IPS-NIHi7 (cell line): Measurements from ENCODE around the gene CD36.

Source experiments
- DNase-seq: peaks from one replicate; pipeline ENCODE4 v3.0.0; 2012; ENCODE audit warnings: mixed read lengths; ENCODE audit errors: extremely low spot score

CD36 gene

GRCh38 chr7:80624763-80625162, 13.7 kb upstream of the CD36 start:
- no peak for DNase-seq

- DNase-seq = no peak
Observed at GRCh38 chr7:80629023-80629422, 9.4 kb upstream of the CD36 start.

DNA sequence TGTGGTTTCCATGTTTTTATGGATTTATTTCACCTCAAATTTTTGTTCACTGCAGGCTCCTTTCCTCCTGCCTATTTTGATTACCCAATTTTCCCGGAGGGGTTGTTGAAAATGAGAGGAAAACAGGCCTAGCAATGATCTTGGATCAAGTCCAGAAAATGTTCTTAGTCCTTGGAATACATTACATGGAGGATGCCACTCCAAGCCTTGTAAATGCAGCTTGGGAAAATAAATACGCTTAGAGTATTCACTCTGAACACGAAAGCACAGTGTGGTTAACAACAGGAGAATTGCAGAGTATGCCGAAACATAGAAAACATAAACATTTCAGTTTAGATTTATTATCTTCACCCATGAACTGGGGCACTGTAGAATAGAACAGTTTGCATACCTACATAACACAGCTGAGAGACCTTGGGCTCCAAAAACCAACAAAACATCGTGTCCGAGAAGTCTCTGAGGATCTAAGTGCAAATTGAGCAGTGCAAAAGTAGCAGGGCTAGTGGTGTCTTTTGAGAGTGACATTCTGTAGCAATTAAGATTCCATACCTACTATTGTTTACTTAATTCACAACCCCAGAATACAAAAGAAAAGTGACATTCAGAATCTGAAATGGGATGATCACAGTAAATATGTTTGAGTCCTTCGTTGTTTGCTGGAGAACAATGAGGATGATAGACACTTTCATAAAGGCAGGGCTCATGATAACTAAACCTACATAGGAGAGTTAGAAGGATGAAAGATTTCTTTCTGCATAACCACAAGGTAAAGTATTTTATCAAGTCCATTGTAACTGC, 7.6 kb upstream of the CD36 start:
- no peak for DNase-seq

- no peak for DNase-seq
Observed at GRCh38 chr7:80631421-80631820, 7.0 kb upstream of the CD36 start.

DNA sequence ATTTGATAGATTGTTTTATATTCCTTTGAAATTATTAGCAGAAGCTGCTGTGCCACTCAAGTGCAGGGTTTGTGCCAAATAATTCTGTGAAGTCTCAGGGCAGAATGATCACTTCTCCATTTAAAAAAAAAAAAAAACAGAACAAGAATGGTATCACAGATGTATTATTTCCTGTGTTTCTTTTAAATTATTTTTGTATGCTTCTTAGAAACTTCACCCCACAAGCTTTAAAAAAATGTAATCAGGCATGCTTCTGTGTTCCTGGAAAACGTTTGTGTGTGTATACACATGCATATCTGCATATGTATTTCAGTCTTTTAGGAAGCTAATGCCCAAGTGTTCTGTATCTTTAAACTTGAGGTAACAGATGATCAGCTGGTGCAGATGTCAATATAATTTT, 6.3 kb upstream of the CD36 start:
- DNase-seq = no peak

GRCh38 chr7:80632819-80633218, 5.6 kb upstream of the CD36 start:
- DNase-seq = no peak

GRCh38 chr7:80634505-80634904, 3.9 kb upstream of the CD36 start:
- DNase-seq = no peak

GRCh38 chr7:80635533-80635932, 2.9 kb upstream of the CD36 start:
- DNase-seq = no peak

DNA sequence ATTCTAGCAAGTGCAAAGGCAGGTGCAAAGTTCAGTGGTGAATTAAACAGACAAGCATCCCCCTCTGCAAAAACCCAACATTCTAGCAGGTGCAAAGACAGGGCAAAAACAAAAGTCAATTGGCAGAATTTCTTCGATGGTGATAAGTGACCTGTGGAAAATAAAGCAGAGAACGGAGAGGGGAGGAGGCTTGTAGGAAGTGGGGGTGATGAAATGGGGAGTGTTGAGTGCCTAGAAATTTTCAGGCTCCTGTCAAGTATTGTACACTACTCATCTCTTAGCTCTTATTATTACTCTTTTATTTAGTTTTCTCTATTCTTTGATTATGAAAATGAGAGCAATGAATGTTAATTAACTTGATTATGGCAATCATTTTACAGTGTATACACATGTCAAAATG, 2.4 kb upstream of the CD36 start:
- DNase-seq = no peak

DNA sequence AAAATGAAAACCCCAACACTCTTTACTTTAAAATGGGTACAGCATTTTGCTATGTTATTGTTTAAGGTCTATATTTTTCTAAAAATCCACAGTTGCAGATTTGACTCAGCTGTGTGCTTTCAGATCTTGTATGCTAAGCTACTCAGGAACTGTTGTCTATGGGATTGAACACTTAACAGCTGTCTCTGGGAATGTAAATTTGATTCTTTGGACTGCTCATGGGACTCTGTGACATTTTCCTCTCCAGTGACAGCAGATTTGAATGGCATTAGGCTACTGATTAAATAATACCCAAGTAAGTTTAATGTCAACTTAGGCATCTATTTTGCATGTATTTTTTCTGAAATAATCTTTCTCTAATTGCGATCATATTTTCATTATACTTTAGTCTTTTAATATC, 1.7 kb upstream of the CD36 start:
- no peak for DNase-seq

DNA sequence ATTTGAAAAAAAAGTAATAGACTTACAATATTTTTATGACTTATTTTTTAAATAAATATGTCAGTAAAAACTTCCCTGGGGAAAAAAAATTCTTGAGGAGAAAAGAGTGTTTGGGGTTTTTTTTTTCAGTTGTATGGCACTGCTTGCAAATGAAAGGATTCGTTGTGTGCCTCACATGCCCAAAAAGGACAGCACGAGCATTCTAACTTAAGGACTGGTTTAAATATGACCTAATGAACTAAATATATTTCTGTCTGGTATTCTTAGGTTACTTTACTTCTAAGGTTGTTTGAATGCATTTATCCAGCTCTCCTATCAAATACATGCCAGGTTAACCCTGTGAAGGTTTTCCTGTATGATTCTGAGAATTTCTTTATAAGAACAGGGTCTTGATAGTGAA, 988 bp upstream of the CD36 start:
- DNase-seq = no peak

DNA sequence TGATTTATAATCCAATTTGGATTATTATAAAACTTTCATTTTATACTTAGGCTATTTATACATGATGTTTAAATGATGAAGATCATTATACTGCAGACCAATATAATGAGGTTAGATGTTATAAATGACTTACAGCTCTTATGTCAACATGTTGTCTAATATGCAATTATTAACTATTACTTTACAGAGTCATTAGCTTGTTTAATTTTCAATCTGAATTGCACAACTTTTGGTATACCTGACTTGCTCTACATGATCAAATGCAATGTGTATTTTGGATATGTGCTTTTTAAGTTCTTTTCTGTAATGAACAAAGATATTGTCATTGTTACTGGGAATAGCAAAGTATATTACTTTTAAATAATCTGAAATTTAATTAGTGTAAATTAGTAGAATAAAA, 569 bp downstream of the CD36 start:
- DNase-seq = no peak

DNA sequence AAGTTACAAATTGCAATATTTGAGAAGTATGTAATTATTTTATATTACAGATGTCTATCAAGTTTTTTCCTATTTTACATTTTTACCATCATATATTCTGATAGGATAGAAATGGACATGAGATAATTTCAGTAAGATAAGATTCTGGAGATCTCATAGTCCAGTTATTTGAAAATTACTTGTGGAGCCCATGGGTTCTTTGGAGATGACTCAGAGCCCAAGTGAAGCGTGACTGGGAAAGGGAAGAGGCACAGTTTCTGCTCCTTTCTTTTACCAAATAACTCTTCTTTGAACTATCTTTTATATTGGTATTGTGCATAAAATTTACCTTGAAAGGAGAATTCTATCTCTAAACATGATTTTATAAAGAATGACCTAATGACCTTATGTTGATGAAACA, 2.4 kb downstream of the CD36 start:
- no peak for DNase-seq

GRCh38 chr7:80641548-80641947, 3.1 kb downstream of the CD36 start:
- no peak for DNase-seq

- no peak for DNase-seq
Observed at GRCh38 chr7:80642871-80643270, 4.4 kb downstream of the CD36 start.

- no peak for DNase-seq
Observed at GRCh38 chr7:80643336-80643915, 5.0 kb downstream of the CD36 start.

GRCh38 chr7:80644054-80644453, 5.6 kb downstream of the CD36 start:
- DNase-seq = no peak

- no peak for DNase-seq
Observed at GRCh38 chr7:80646083-80646865, 7.8 kb downstream of the CD36 start.

DNA sequence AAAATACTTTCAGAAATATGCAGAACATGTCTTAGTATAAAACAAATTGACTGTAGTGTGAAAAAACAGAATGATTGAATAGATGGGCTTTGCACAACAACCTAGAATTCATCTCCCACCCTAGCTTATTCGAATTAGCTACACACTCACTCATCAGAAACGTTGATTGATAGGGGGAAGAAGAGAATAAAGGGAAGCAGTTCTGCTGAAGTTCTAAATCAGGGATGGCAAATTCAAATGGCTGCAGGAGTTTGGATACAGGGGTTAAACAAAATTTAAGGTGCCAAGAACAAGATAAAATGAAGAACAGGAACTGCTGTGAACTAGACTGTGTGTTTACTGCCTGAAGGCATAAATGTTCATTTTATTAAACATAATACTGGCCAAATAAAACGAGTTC, 9.0 kb downstream of the CD36 start:
- no peak for DNase-seq

- no peak for DNase-seq
Observed at GRCh38 chr7:80648031-80648600, 9.7 kb downstream of the CD36 start.

GRCh38 chr7:80649011-80649410, 10.6 kb downstream of the CD36 start:
- no peak for DNase-seq

DNA sequence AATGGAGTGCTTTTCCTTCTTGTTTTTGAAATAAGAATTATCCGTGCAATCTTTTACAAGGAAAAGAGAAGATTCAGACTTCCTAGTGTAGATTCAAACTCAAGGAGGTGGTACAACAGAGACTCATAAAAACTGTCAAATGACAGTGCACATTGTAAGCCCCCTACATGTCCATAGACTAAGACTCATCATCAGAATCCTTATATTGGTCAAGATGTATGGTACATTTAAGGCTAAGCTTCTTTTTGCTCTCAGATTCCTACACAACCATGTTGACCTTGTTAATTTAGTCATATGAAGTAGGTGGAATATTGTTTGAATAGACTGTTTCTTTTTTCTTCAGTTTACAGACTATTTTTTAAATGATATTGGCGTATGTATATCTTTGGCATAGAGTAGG, 11.6 kb downstream of the CD36 start:
- DNase-seq = no peak

- no peak for DNase-seq
Observed at GRCh38 chr7:80651471-80651870, 13.0 kb downstream of the CD36 start.
